Liver (tissue), 9 donors: ENCODE results near the gene EIF2B1. TPM values are rescaled to one million over a fixed set of nuclear protein-coding genes. Genes with fewer than 3 reads are reported as not detected.

Experiments
- DNase-seq: peaks from one replicate; pipeline ENCODE4 v3.0.0-alpha.2; 2017; ENCODE audit warnings: low spot score
- H3K27ac ChIP-seq, 2 donors: one replicate each; pipeline ENCODE4 v1.7.0; 2013; ENCODE audit warnings: inconsistent platforms in 2 of 2, low read length in 2 of 2, control low read depth in 1 of 2, low read depth in 1 of 2, mild to moderate bottlenecking in 1 of 2
- H3K27me3 ChIP-seq, 4 donors: one replicate each; pipeline versions ENCODE4 v1.6.1 to v1.7.0; 2013; ENCODE audit warnings: low read length in 3 of 4, inconsistent platforms in 1 of 4, mild to moderate bottlenecking in 1 of 4, moderate library complexity in 1 of 4; ENCODE audit not compliant: control insufficient read depth in 4 of 4, insufficient read depth in 4 of 4
- H3K36me3 ChIP-seq, 4 donors: one replicate each; pipeline versions ENCODE4 v1.6.1 to v1.7.0; 2013; ENCODE audit warnings: low read length in 3 of 4, mild to moderate bottlenecking in 3 of 4, low read depth in 1 of 4, moderate library complexity in 1 of 4; ENCODE audit not compliant: control insufficient read depth in 4 of 4, insufficient read depth in 3 of 4
- H3K4me1 ChIP-seq, 4 donors: one replicate each; pipeline versions ENCODE4 v1.6.1 to v1.7.0; 2013; ENCODE audit warnings: low read length in 3 of 4, mild to moderate bottlenecking in 3 of 4, moderate library complexity in 1 of 4; ENCODE audit not compliant: control insufficient read depth in 4 of 4, insufficient read depth in 4 of 4
- H3K4me3 ChIP-seq, 3 donors: one replicate each; pipeline versions ENCODE4 v1.6.1 to v1.7.0; 2013; ENCODE audit warnings: low read length in 3 of 3, control low read depth in 1 of 3, low read depth in 1 of 3, mild to moderate bottlenecking in 1 of 3
- H3K9ac ChIP-seq, 2 donors: one replicate each; pipeline ENCODE4 v1.7.0; 2013; ENCODE audit warnings: low read length in 2 of 2, mild to moderate bottlenecking in 2 of 2, moderate library complexity in 2 of 2, control low read depth in 1 of 2, low read depth in 1 of 2
- H3K9me3 ChIP-seq, 4 donors: one replicate each; pipeline versions ENCODE4 v1.6.1 to v1.7.0; 2013; ENCODE audit warnings: low read length in 3 of 4; ENCODE audit not compliant: control insufficient read depth in 4 of 4
- EGR1 ChIP-seq, 2 donors: IDR thresholded peaks; 2 replicates each; pipeline ENCODE4 v1.6.1; 2016 to 2018; ENCODE audit warnings: antibody characterized with exemption in 2 of 2, low read depth in 2 of 2
- FOXA2 ChIP-seq: IDR thresholded peaks from 2 replicates; pipeline ENCODE4 v1.6.1; 2016; ENCODE audit warnings: antibody characterized with exemption
- GABPA ChIP-seq, 2 donors: IDR thresholded peaks in 1 of 2; conservative IDR thresholded peaks in 1 of 2; 2 replicates each; pipeline ENCODE4 v1.6.1; 2016; ENCODE audit warnings: antibody characterized with exemption in 2 of 2, mild to moderate bottlenecking in 1 of 2, moderate library complexity in 1 of 2
- HNF4A ChIP-seq, 2 donors: conservative IDR thresholded peaks; 2 replicates each; pipeline ENCODE4 v1.6.1; 2016; ENCODE audit warnings: antibody characterized with exemption in 2 of 2, mild to moderate bottlenecking in 2 of 2
- HNF4G ChIP-seq: IDR thresholded peaks from 2 replicates; pipeline ENCODE4 v1.6.1; 2016; ENCODE audit warnings: antibody characterized with exemption
- JUND ChIP-seq, 2 donors: IDR thresholded peaks; 2 replicates each; pipeline ENCODE4 v1.6.1; 2016; ENCODE audit warnings: antibody characterized with exemption in 2 of 2
- NR2F2 ChIP-seq: IDR thresholded peaks from 2 replicates; pipeline ENCODE4 v1.6.1; 2016; ENCODE audit warnings: antibody characterized with exemption
- RAD21 ChIP-seq, 2 donors: IDR thresholded peaks; 2 replicates each; pipeline ENCODE4 v1.6.1; 2016; ENCODE audit warnings: antibody characterized with exemption in 2 of 2, mild to moderate bottlenecking in 2 of 2
- REST ChIP-seq: IDR thresholded peaks from 2 replicates; pipeline ENCODE4 v1.6.1; 2016; ENCODE audit warnings: antibody characterized with exemption, mild to moderate bottlenecking
- RXRA ChIP-seq, 2 donors: IDR thresholded peaks; 2 replicates each; pipeline ENCODE4 v1.6.1; 2017 to 2018; ENCODE audit warnings: antibody characterized with exemption in 2 of 2, mild to moderate bottlenecking in 1 of 2
- SP1 ChIP-seq: IDR thresholded peaks from 2 replicates; pipeline ENCODE4 v1.6.1; 2018; ENCODE audit warnings: antibody characterized with exemption, mild to moderate bottlenecking
- TAF1 ChIP-seq: conservative IDR thresholded peaks from 2 replicates; pipeline ENCODE4 v1.6.1; 2016; ENCODE audit warnings: antibody characterized with exemption, mild to moderate bottlenecking
- YY1 ChIP-seq: IDR thresholded peaks from 2 replicates; pipeline ENCODE4 v1.6.1; 2016; ENCODE audit warnings: antibody characterized with exemption, mild to moderate bottlenecking
- ZBTB33 ChIP-seq: IDR thresholded peaks from 2 replicates; pipeline ENCODE4 v1.6.1; 2016; ENCODE audit warnings: antibody characterized with exemption
- WGBS: extraction: QIAGEN DNeasy Blood & Tissue Kit; methylation state at CpG from one replicate; pipeline ENCODE4 v1.1.7; 2013; 5-methylcytosine and 5-hydroxymethylcytosine counted together
- polyA plus RNA-seq, 2 donors: library from polyadenylated mRNA; stranded (reverse) in 1 of 2; unstranded in 1 of 2; fragments of 200-250 nt in 1 of 2; fragments of >200 nt in 1 of 2; fragmentation: Nextera tagmentation in 1 of 2; extraction: Ambion mirVana in 1 of 2; gene quantifications; one replicate each; pipeline versions ENCODE4 v1.2.1 to v1.2.3, GENCODE V29; 2013 to 2015
- total RNA-seq, 2 donors: library from RNA; depleted of rRNA; stranded (reverse); fragments of >200 nt; gene quantifications; one replicate each; pipeline ENCODE4 v1.2.3, GENCODE V29; 2014
- TF ChIP-seq, protein P1 (sequence below): IDR thresholded peaks from 2 replicates; pipeline ENCODE4 v1.6.1; 2016; ENCODE audit warnings: antibody characterized with exemption
- TF ChIP-seq, protein P2 (sequence below): fragments of 150-350 bp; IDR thresholded peaks from 2 replicates; pipeline ENCODE4 v1.5.1; 2017; ENCODE audit warnings: improper control_type of control experiment, low read depth, low read length; ENCODE audit not compliant: missing input control
- TF ChIP-seq, protein P3 (sequence below): IDR thresholded peaks from 2 replicates; pipeline ENCODE4 v1.6.1; 2016; ENCODE audit warnings: antibody characterized with exemption
- donor health status: healthy.
- donor health status: healthy.
- donor health status: healthy.
- donor health status: healthy.
- donor health status: healthy.

The EIF2B1 gene
- total and polyA plus RNA-seq, 4 donors: 14.0 to 34.5 (median 17.1) TPM

- no peak for TF ChIP-seq HNF4G
- TF ChIP-seq, protein P1, sequence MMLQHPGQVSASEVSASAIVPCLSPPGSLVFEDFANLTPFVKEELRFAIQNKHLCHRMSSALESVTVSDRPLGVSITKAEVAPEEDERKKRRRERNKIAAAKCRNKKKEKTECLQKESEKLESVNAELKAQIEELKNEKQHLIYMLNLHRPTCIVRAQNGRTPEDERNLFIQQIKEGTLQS: no peak
- TF ChIP-seq, protein P2, sequence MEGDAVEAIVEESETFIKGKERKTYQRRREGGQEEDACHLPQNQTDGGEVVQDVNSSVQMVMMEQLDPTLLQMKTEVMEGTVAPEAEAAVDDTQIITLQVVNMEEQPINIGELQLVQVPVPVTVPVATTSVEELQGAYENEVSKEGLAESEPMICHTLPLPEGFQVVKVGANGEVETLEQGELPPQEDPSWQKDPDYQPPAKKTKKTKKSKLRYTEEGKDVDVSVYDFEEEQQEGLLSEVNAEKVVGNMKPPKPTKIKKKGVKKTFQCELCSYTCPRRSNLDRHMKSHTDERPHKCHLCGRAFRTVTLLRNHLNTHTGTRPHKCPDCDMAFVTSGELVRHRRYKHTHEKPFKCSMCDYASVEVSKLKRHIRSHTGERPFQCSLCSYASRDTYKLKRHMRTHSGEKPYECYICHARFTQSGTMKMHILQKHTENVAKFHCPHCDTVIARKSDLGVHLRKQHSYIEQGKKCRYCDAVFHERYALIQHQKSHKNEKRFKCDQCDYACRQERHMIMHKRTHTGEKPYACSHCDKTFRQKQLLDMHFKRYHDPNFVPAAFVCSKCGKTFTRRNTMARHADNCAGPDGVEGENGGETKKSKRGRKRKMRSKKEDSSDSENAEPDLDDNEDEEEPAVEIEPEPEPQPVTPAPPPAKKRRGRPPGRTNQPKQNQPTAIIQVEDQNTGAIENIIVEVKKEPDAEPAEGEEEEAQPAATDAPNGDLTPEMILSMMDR: no peak
- TF ChIP-seq REST: no peak
- TF ChIP-seq, protein P3, sequence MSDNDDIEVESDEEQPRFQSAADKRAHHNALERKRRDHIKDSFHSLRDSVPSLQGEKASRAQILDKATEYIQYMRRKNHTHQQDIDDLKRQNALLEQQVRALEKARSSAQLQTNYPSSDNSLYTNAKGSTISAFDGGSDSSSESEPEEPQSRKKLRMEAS: no peak
- no peak for TF ChIP-seq ZBTB33
- TF ChIP-seq GABPA (IDR thresholded peaks at IDR 0.05 in 1 of 2, conservative IDR thresholded peaks at IDR 0.05 in 1 of 2): no peak
- no peak for TF ChIP-seq EGR1 (IDR thresholded peaks at IDR 0.05; ENCODE audit: low read depth in 2 of 2)
- TF ChIP-seq RXRA (IDR thresholded peaks at IDR 0.05): no peak
- no peak for TF ChIP-seq FOXA2
- no peak for TF ChIP-seq YY1
- TF ChIP-seq JUND (IDR thresholded peaks at IDR 0.05): no peak
- TF ChIP-seq HNF4A (conservative IDR thresholded peaks at IDR 0.05): no peak
- TF ChIP-seq RAD21 (IDR thresholded peaks at IDR 0.05): no peak
- TF ChIP-seq NR2F2: no peak
- TF ChIP-seq TAF1: no peak
- TF ChIP-seq SP1: no peak
- peaks cover 3 to 26% (median 19%) of the 10 kb centered on the region in 4 donors for H3K4me1 ChIP-seq
- no peak for DNase-seq
- no peak overlapping the region for H3K9ac ChIP-seq
- peaks cover 4 to 34% (median 28%) of the 10 kb centered on the region in 4 donors for H3K36me3 ChIP-seq
- no peaks in the 10 kb centered on the region for H3K27me3 ChIP-seq
- 98% methylated on average over 7 of the region's 7 CpGs for WGBS
- H3K9me3 ChIP-seq: no peaks in the 10 kb centered on the region
- H3K4me3 ChIP-seq: no peak overlapping the region
- H3K27ac ChIP-seq: no peak overlapping the region
Observed at GRCh38 chr12:123599721-123600120, 33.8 kb downstream of the EIF2B1 start.
